CD4-positive, alpha-beta T cell (primary cell): ENCODE measurements around the gene MED12L. TPM values are rescaled to one million over a fixed set of nuclear protein-coding genes. Genes with fewer than 3 reads are reported as not detected.

Experiments
- ATAC-seq: fragments of 200-7000 bp; cut with Tn5 transposase; one replicate; pipeline ENCODE4 v1.10.0; 2022; ENCODE audit warnings: mild to moderate bottlenecking; ENCODE audit not compliant: poor library complexity
- CTCF ChIA-PET: fragments of 350-600 bp; sonication (Branson Sonifier 250); formaldehyde crosslinking; loops from one replicate; lab custom pipeline; 2021; ENCODE audit warnings: antibody characterized with exemption, inconsistent platforms; lab: Charles Lee
- POLR2A ChIA-PET: fragments of 350-600 bp; sonication (Branson Sonifier 250); formaldehyde crosslinking; loops from one replicate; lab custom pipeline; 2021; ENCODE audit warnings: antibody characterized with exemption, inconsistent platforms; lab: Charles Lee
- DNase-seq, 14 experiments: peaks; one replicate each; pipeline ENCODE4 v3.0.0-alpha.2; 2013 to 2020; ENCODE audit warnings: mixed read lengths in 2 of 14
- H3K27ac ChIP-seq, 2 donors: one replicate each; pipeline versions ENCODE4 v1.5.1 to v1.7.0; 2013; ENCODE audit warnings: low read length in 2 of 2, low read depth in 1 of 2, mild to moderate bottlenecking in 1 of 2
- H3K27me3 ChIP-seq, 2 experiments: 1 replicate in 1 of 2; 2 replicates in 1 of 2; pipeline versions ENCODE4 v1.6.1 to v1.7.0; 2013; ENCODE audit warnings: low read length in 2 of 2, control low read depth in 1 of 2, mild to moderate bottlenecking in 1 of 2, moderate library complexity in 1 of 2; ENCODE audit not compliant: insufficient read depth in 2 of 2, control insufficient read depth in 1 of 2
- H3K36me3 ChIP-seq: one replicate; pipeline ENCODE4 v1.6.1; 2013; ENCODE audit warnings: low read length, control low read depth; ENCODE audit not compliant: insufficient read depth
- H3K4me1 ChIP-seq: one replicate; pipeline ENCODE4 v1.6.1; 2013; ENCODE audit warnings: low read length, control low read depth; ENCODE audit not compliant: insufficient read depth
- H3K4me3 ChIP-seq: one replicate; pipeline ENCODE4 v1.5.1; 2013; ENCODE audit warnings: mild to moderate bottlenecking, low read length, moderate library complexity
- H3K9me3 ChIP-seq, 2 experiments: 1 replicate in 1 of 2; 2 replicates in 1 of 2; pipeline versions ENCODE4 v1.6.1 to v1.7.0; 2013; ENCODE audit warnings: low read length in 2 of 2, mild to moderate bottlenecking in 2 of 2, control low read depth in 1 of 2, moderate library complexity in 1 of 2; ENCODE audit not compliant: control insufficient read depth in 1 of 2, insufficient read depth in 1 of 2
- H3K27ac Mint-ChIP-seq: one replicate; pipeline ENCODE4 v1.8.0; 2020; ENCODE audit warnings: mixed read lengths
- H3K27me3 Mint-ChIP-seq: one replicate; pipeline ENCODE4 v1.8.0; 2021; ENCODE audit warnings: mixed read lengths
- H3K36me3 Mint-ChIP-seq: one replicate; pipeline ENCODE4 v1.8.0; 2021; ENCODE audit warnings: low read depth, mixed read lengths
- H3K4me1 Mint-ChIP-seq: one replicate; pipeline ENCODE4 v1.8.0; 2021; ENCODE audit warnings: low read depth, mixed read lengths
- H3K4me3 Mint-ChIP-seq: one replicate; pipeline ENCODE4 v1.8.0; 2020; ENCODE audit warnings: mild to moderate bottlenecking, mixed read lengths
- H3K9me3 Mint-ChIP-seq: one replicate; pipeline ENCODE4 v1.8.0; 2020; ENCODE audit warnings: mixed read lengths
- CTCF ChIP-seq: fragments of 200-600 bp; IDR thresholded peaks from one replicate; pipeline ENCODE4 v1.8.0; 2022; ENCODE audit warnings: antibody characterized with exemption, mild to moderate bottlenecking
- intact Hi-C, 2 experiments: fragments of 100-400 bp; cut with DNase I in 1 of 2; cut with micrococcal nuclease in 1 of 2; formaldehyde crosslinking; loops; one replicate each; pipeline versions ENCODE4 v1.15.1 to v1.9.0; 2023 to 2025; cut with DNase I, micrococcal nuclease
- total RNA-seq, 174 experiments: library from RNA in 2 of 174; stranded (reverse) in 2 of 174; gene quantifications; one replicate each; pipeline ENCODE4 v1.2.3 and lab custom pipeline; 2021 to 2026

Gene MED12L
- total RNA-seq, 2 experiments from 2014 or later, result 0.39 to 0.49 TPM

GRCh38 chr3:151366993-151367392 lies 281.5 kb downstream of the MED12L start:
- Mint-ChIP-seq H3K9me3 (no peaks in the 10 kb centered on the region), H3K4me3 (no peak overlapping the region), H3K36me3 (no peaks in the 10 kb centered on the region), H3K4me1 (no peaks in the 10 kb centered on the region), H3K27me3 (no peaks in the 10 kb centered on the region), H3K27ac (no peak overlapping the region)
- Histone ChIP-seq H3K27me3 (no peaks in the 10 kb centered on the region), H3K4me3 (no peak overlapping the region), H3K9me3 (no peaks in the 10 kb centered on the region), H3K27ac (no peak overlapping the region), H3K4me1 (no peaks in the 10 kb centered on the region), H3K36me3 (no peaks in the 10 kb centered on the region)
- no peak for DNase-seq
- ChIA-PET POLR2A (no interaction called here), CTCF (no interaction called here)
- ATAC-seq, result no peak
- TF ChIP-seq CTCF, result no peak
- intact Hi-C loops, result no loop called here

GRCh38 chr3:151367448-151367847 lies 282.0 kb downstream of the MED12L start:
- intact Hi-C loops, result no loop called here
- Histone ChIP-seq H3K9me3 (no peaks in the 10 kb centered on the region), H3K27ac (no peak overlapping the region), H3K4me3 (no peak overlapping the region), H3K36me3 (no peaks in the 10 kb centered on the region), H3K27me3 (no peaks in the 10 kb centered on the region), H3K4me1 (no peaks in the 10 kb centered on the region)
- Mint-ChIP-seq H3K27ac (no peak overlapping the region), H3K4me3 (no peak overlapping the region), H3K36me3 (no peaks in the 10 kb centered on the region), H3K9me3 (no peaks in the 10 kb centered on the region), H3K27me3 (no peaks in the 10 kb centered on the region), H3K4me1 (no peaks in the 10 kb centered on the region)
- no peak for ATAC-seq
- no peak for TF ChIP-seq CTCF
- CTCF ChIA-PET, result no interaction called here
- POLR2A ChIA-PET, result no interaction called here
- no peak for DNase-seq

- Histone ChIP-seq H3K27ac (no peak overlapping the region), H3K4me1 (no peaks in the 10 kb centered on the region), H3K9me3 (no peaks in the 10 kb centered on the region), H3K36me3 (no peaks in the 10 kb centered on the region), H3K27me3 (no peaks in the 10 kb centered on the region), H3K4me3 (no peak overlapping the region)
- ATAC-seq, result no peak
- Mint-ChIP-seq H3K36me3 (no peaks in the 10 kb centered on the region), H3K4me3 (no peak overlapping the region), H3K27ac (no peak overlapping the region), H3K27me3 (no peaks in the 10 kb centered on the region), H3K4me1 (no peaks in the 10 kb centered on the region), H3K9me3 (no peaks in the 10 kb centered on the region)
- ChIA-PET CTCF (no interaction called here), POLR2A (no interaction called here)
- no peak for TF ChIP-seq CTCF
- DNase-seq, result no peak
- intact Hi-C loops, result no loop called here
These were observed 286.1 kb downstream of the MED12L start for GRCh38 chr3:151371526-151371925.
